Mucosa of gallbladder (tissue), 1 donor: ENCODE results near the gene PDLIM4. TPM values are rescaled to one million over a fixed set of nuclear protein-coding genes. Genes with fewer than 3 reads are reported as not detected.

Source experiments
- DNase-seq: peaks from one replicate; pipeline ENCODE4 v3.0.0-alpha.2; 2020; ENCODE audit warnings: low spot score
- total RNA-seq: library from RNA; stranded (reverse); gene quantifications from one replicate; pipeline ENCODE4 v1.2.1, GENCODE V29; 2021
- donor health status: DM: no; HTN: no; CAD: no.

Gene PDLIM4
- total RNA-seq, 1 donor from 2014 or later = 20.7 TPM

- no peak for DNase-seq
These were observed 3.8 kb upstream of the PDLIM4 start for GRCh38 chr5:132253452-132254320.

- no peak for DNase-seq
These were observed 3.0 kb upstream of the PDLIM4 start for GRCh38 chr5:132254321-132254977.

GRCh38 chr5:132256086-132256782 lies 1.3 kb upstream of the PDLIM4 start:
- no peak for DNase-seq

- no peak for DNase-seq
These were observed 739 bp upstream of the PDLIM4 start for GRCh38 chr5:132256783-132257130.

GRCh38 chr5:132258102-132259068 lies 889 bp downstream of the PDLIM4 start:
- DNase-seq = no peak

GRCh38 chr5:132259069-132259851 lies 1.8 kb downstream of the PDLIM4 start:
- peak; percentile 55 for DNase-seq

- no peak for DNase-seq
These were observed 2.6 kb downstream of the PDLIM4 start for GRCh38 chr5:132260051-132260450.

- DNase-seq = peak; percentile 61
These were observed 3.4 kb downstream of the PDLIM4 start for GRCh38 chr5:132260714-132261551.

- DNase-seq = no peak
These were observed 4.7 kb downstream of the PDLIM4 start for GRCh38 chr5:132261881-132262845.

- DNase-seq = no peak
These were observed 5.5 kb downstream of the PDLIM4 start for GRCh38 chr5:132262882-132263547.

GRCh38 chr5:132263548-132264261 lies 6.2 kb downstream of the PDLIM4 start:
- no peak for DNase-seq

- no peak for DNase-seq
These were observed 7.2 kb downstream of the PDLIM4 start for GRCh38 chr5:132264546-132265335.

GRCh38 chr5:132265336-132266030 lies 8.0 kb downstream of the PDLIM4 start:
- peak; percentile 54 for DNase-seq

GRCh38 chr5:132266031-132266835 lies 8.7 kb downstream of the PDLIM4 start:
- DNase-seq = no peak

GRCh38 chr5:132266836-132267160 lies 9.3 kb downstream of the PDLIM4 start:
- DNase-seq = no peak
